GM18951 (cell line): Measurements from ENCODE around the gene MPDU1.
A peak's percentile ranks its signal among the peaks of the same experiment; 100 is the strongest.

Source experiments
- POLR2A ChIP-seq: IDR thresholded peaks from 4 replicates; pipeline ENCODE4 v1.6.1; 2011; ENCODE audit warnings: mild to moderate bottlenecking; ENCODE audit not compliant: insufficient read length, insufficient read depth; ENCODE audit errors: extremely low read depth
- in situ Hi-C: fragments of 300-500 bp; cut with MboI; formaldehyde crosslinking; loops from one replicate; pipeline ENCODE4 v1.12.0; 2022; ENCODE audit warnings: low sequenced_read_pairs, mixed read lengths, inconsistent platforms; ENCODE audit not compliant: unreplicated experiment

Gene MPDU1

DNA sequence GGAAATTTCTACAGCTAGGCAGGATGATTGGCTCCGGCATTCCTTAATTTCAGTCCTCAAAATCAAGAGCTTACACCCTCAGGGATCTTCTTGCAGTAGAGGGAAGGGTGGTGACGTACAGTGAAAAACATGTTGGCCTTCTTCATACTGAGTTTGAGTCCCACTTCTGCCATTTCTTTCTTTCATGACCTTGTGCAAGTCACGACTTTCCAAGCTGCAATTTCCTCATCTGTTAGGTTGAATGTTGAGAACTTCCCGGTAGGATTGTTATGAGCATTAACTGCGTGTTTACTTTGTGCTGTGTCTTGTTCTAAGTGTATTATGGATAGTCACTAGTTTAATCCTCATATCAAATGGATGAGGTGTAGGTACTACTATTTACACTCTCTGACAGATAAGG lies 14.1 kb upstream of the MPDU1 start:
- in situ Hi-C loops = no loop called here
- TF ChIP-seq POLR2A = no peak

DNA sequence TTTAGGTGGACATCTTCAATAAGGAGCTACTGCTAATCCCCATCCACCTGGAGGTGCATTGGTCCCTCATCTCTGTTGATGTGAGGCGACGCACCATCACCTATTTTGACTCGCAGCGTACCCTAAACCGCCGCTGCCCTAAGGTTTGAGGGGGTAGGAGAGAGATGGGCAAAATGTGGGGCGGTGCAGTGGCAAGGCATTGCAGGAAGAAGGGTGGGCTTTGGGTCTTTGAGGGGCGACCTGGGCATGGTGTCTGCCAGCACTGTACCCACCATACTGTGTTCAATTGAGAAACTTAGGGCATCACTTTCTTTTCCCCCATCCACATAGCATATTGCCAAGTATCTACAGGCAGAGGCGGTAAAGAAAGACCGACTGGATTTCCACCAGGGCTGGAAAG lies 13.3 kb upstream of the MPDU1 start:
- in situ Hi-C loops = no loop called here
- TF ChIP-seq POLR2A = no peak

DNA sequence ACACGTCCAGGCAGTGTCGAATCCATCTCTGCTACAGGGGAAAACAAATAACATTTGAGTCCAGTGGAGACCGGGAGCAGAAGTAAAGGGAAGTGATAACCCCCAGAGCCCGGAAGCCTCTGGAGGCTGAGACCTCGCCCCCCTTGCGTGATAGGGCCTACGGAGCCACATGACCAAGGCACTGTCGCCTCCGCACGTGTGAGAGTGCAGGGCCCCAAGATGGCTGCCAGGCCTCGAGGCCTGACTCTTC lies 11.4 kb upstream of the MPDU1 start:
- in situ Hi-C loops = no loop called here
- no peak for TF ChIP-seq POLR2A

DNA sequence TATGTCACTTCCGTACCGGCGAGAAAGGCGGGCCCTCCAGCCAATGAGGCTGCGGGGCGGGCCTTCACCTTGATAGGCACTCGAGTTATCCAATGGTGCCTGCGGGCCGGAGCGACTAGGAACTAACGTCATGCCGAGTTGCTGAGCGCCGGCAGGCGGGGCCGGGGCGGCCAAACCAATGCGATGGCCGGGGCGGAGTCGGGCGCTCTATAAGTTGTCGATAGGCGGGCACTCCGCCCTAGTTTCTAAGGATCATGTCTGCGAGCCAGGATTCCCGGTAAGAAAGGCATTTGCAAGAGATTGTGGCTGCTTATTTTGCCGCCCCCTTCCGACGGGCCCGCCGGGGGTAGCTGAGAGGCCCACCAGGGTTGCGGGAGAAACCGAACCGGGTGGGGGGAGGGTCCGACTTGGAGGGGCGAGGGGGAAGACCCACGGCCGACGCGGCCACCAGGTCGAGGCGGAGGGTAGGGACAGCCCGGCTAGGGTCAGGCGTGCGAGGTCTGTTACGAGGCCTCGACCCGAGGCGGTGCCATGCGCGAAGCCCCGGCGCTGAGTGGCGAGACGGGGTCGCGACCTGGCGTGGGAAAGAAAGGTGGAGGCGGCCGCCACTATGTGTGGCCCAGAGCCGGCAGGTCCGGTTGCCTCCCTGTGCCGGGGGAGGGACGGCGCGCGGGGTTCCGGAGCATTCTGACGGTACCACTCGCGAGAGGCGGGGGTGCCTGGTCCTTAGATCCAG lies 10.9 kb upstream of the MPDU1 start:
- in situ Hi-C loops = no loop called here

DNA sequence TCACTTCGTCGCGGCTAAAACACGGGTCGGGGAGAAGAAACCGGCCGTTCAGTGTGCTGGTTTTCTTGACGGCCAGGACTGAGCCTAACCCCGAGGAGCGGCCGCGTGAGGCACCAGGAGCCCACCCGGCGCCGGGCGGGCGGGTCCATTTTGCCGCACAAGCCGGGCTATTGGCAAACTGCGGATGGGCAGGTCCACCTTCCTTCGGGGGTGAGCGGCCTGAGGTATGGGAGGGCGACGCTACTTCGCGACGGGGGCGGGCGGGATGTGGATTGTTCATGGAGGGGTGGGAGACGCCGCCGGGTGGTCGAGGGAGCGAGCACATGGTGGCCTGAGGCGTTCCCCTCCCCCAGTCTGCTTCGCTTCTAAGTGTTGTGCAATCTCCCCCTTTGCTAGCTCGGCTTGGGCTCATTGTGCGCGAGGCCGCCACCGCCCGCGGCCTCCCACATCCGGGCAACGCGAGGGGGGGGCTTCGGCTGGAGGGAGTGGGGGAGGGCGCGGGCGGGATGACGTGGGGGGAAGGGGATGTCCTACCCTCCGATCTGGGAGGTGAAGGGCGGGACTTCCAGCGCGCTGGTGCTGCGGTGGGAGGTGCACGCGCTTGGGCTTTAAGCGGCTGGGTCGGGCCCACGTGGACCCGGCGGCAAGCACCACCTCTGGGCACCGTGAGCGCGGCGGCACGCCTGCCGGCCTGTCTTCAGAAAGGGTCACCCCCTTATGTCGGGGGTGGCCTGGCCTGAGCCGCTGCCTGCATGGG lies 10.2 kb upstream of the MPDU1 start:
- peak; percentile 55 for TF ChIP-seq POLR2A
- in situ Hi-C loops = no loop called here

More for the DNA sequence above, 10.9 kb upstream of the MPDU1 start:
- TF ChIP-seq POLR2A = peak; percentile 99

DNA sequence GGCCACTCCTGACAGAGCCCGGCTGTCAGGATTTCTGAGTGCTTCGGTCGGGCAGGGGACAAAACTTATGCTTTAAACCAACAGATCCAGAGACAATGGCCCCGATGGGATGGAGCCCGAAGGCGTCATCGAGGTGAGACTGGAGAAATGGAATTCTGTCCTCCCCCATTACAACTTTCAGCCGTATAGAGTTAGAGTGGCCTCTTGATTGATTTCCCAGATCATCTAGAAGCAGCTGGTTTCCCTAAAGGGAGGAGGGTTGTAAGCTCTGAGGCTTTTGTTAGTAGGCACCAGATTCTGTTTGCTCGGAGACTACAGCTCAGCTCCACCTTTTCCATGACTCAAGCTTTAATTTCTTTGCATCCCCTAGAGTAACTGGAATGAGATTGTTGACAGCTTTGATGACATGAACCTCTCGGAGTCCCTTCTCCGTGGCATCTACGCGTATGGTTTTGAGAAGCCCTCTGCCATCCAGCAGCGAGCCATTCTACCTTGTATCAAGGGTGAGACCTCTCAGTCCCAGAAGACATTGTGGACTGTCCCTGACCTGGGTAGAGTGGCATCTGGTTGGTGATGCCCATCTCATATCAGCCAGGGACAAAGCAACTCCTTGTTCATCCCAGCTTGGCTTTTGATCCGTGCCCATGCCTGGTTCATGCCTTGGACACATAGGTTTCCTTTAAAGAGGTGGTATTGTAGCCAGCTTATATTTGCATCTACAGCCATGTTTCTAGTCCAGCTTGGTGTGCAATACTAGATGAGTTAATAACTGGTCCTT lies 9.3 kb upstream of the MPDU1 start:
- no peak for TF ChIP-seq POLR2A
- in situ Hi-C loops = no loop called here

DNA sequence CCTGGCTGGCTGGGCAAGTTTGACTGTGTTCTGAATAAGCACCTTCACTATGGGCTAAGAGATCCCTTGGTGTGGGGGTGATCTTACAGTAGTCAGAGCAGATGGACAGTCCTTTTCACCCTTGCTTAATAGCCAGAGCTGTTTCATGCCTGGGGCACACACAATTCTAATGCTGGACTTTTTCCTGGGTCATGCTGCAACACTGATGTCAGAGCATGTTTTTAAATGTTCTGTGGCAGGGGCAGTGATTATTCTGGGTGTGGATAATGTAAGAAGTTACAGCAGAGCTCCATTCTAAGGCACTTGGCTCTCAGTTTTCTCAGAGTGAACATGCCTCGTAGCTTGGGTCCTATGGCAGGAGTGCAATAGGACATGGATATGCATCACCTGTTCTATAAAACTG lies 8.2 kb upstream of the MPDU1 start:
- TF ChIP-seq POLR2A = no peak
- in situ Hi-C loops = no loop called here

DNA sequence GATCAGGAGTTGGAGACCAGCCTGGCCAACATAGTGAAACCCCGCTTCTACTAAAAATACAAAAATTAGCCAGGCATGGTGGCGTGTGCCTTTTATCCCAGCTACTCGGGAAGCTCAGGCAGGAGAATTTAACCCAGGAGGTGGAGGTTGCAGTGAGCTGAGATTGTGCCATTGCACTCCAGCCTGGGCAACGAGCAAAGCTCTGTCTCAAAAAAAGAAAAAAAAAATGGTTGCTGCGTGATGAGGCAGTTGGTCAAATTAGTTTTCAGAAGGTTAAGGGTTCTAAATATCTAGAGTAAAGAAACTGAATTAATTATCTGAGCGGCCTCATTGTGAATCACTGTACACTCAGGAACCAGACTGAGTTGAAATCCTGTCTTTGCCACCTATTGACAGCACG lies 7.7 kb upstream of the MPDU1 start:
- TF ChIP-seq POLR2A = no peak
- in situ Hi-C loops = no loop called here

DNA sequence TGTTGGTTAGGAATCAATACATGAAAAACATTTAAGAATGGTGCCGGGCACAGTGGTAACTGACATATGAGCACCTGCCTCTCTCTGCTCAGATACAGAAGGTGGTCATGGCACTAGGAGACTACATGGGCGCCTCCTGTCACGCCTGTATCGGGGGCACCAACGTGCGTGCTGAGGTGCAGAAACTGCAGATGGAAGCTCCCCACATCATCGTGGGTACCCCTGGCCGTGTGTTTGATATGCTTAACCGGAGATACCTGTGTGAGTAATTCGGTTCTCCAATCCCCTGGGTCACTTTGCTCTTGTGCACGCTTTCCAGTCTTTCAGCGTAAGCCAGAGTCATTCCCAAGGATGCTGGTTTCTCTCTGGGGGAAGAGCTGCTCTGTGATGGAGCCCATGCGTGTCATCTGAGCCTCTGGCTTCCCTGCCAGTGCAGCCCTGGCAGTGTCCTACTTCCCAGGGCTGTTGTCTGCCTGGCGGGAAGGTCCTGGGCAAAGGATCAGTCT lies 7.2 kb upstream of the MPDU1 start:
- TF ChIP-seq POLR2A = peak; percentile 34
- in situ Hi-C loops = no loop called here

DNA sequence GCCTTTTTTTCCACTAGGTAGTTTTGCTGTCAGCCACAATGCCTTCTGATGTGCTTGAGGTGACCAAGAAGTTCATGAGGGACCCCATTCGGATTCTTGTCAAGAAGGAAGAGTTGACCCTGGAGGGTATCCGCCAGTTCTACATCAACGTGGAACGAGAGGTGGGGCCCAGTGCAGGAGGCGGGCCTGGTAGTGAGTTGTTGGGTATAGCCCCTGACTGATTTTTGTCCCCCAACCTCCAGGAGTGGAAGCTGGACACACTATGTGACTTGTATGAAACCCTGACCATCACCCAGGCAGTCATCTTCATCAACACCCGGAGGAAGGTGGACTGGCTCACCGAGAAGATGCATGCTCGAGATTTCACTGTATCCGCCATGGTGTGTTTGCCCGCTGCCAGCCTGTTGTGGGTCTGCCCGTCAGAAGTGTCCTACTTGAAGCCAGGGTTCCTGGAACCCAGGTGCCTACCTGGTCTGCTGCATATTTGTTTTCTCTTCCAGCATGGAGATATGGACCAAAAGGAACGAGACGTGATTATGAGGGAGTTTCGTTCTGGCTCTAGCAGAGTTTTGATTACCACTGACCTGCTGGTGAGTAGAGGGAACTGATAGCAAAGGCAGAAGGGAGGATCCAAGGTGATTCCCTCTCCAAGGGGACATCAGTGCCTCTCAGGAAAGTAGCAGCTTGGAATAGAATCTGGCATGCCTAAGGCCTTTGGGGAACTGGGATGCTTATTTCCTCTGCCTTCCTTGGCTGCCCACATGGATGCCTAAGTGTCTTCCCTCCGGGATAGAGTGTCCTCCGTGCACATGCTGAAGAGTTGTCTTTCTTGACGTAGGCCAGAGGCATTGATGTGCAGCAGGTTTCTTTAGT lies 6.1 kb upstream of the MPDU1 start:
- in situ Hi-C loops = no loop called here
- no peak for TF ChIP-seq POLR2A

DNA sequence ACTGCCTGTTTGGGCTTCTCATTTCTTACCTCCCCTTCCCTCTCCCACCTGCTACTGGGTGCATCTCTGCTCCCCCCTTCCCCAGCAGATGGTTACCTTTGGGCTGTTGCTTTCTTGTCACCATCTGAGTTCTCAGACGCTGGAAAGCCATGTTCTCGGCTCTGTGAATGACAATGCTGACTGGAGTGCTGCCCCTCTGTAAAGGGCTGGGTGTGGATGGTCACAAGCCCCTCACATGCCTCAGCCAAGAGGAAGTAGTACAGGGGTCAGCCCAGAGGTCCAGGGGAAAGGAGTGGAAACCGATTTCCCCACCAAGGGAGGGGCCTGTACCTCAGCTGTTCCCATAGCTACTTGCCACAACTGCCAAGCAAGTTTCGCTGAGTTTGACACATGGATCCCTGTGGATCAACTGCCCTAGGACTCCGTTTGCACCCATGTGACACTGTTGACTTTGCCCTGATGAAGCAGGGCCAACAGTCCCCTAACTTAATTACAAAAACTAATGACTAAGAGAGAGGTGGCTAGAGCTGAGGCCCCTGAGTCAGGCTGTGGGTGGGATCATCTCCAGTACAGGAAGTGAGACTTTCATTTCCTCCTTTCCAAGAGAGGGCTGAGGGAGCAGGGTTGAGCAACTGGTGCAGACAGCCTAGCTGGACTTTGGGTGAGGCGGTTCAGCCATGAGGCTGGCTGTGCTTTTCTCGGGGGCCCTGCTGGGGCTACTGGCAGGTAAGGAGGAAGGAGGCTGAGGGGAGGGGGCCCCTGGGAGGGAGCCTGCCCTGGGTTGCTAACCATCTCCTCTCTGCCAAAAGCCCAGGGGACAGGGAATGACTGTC lies 4.4 kb upstream of the MPDU1 start, which contains the start of gene CD68:
Gene CD68 (plus strand): TSS at position 638 of the 833 bp plus-strand sequence. CDS start 40 bp downstream, at position 678.
- peak; percentile 55 for TF ChIP-seq POLR2A
- in situ Hi-C loops = no loop called here
